B cell (primary cell): ENCODE results near the gene MRTFB. TPM values are rescaled to one million over a fixed set of nuclear protein-coding genes. Genes with fewer than 3 reads are reported as not detected.

ENCODE experiments used
- ATAC-seq: fragments of 200-7000 bp; cut with Tn5 transposase; one replicate; pipeline ENCODE4 v1.10.0; 2021; ENCODE audit warnings: low read depth, mild to moderate bottlenecking, moderate number of reproducible peaks, moderate library complexity
- CTCF ChIA-PET: fragments of 350-600 bp; sonication (Branson Sonifier 250); formaldehyde crosslinking; loops from one replicate; lab custom pipeline; 2021; ENCODE audit warnings: antibody characterized with exemption, inconsistent platforms; lab: Charles Lee
- POLR2A ChIA-PET: fragments of 350-600 bp; sonication (Branson Sonifier 250); formaldehyde crosslinking; loops from one replicate; lab custom pipeline; 2021; ENCODE audit warnings: antibody characterized with exemption; lab: Charles Lee
- DNase-seq: peaks from one replicate; pipeline ENCODE4 v3.0.0; 2013
- H2AFZ ChIP-seq: 2 replicates; pipeline ENCODE4 v1.6.1; 2012; ENCODE audit warnings: mild to moderate bottlenecking, low read depth, low read length; ENCODE audit not compliant: insufficient read depth, poor library complexity, severe bottlenecking
- H3K27ac ChIP-seq, 2 donors: 1 replicate in 1 of 2; 2 replicates in 1 of 2; pipeline ENCODE4 v1.5.1; 2012 to 2013; ENCODE audit warnings: low read length in 2 of 2, mild to moderate bottlenecking in 2 of 2, moderate library complexity in 1 of 2
- H3K27me3 ChIP-seq, 4 experiments: fragments of 200-600 bp in 1 of 4; sonication (generic) in 1 of 4; replicated peaks in 1 of 4; 1 replicate in 2 of 4; 2 replicates in 2 of 4; pipeline versions ENCODE4 v1.6.1 to v1.7.0; 2013 to 2016; ENCODE audit warnings: low read length in 3 of 4, mild to moderate bottlenecking in 2 of 4, mixed read lengths in 1 of 4, moderate library complexity in 1 of 4; ENCODE audit not compliant: insufficient read depth in 4 of 4, control insufficient read depth in 3 of 4; ENCODE audit errors: control extremely low read depth in 1 of 4
- H3K36me3 ChIP-seq, 2 experiments: replicated peaks in 1 of 2; 1 replicate in 1 of 2; 2 replicates in 1 of 2; pipeline versions ENCODE4 v1.6.1 to v1.7.1; 2013; ENCODE audit warnings: low read length in 1 of 2; ENCODE audit not compliant: insufficient read depth in 2 of 2, control insufficient read depth in 1 of 2; ENCODE audit errors: control extremely low read depth in 1 of 2, extremely low read depth in 1 of 2
- H3K4me1 ChIP-seq, 2 donors: fragments of 200-600 bp in 1 of 2; sonication (generic) in 1 of 2; 1 replicate in 1 of 2; 2 replicates in 1 of 2; pipeline versions ENCODE4 v1.5.1 to v1.6.1; 2013 to 2017; ENCODE audit warnings: low read length in 2 of 2; ENCODE audit not compliant: control insufficient read depth in 2 of 2, insufficient read depth in 2 of 2
- H3K4me2 ChIP-seq: replicated peaks from 2 replicates; pipeline ENCODE3; 2012; ENCODE audit warnings: mild to moderate bottlenecking, low read depth, low read length; ENCODE audit not compliant: poor library complexity, severe bottlenecking
- H3K4me3 ChIP-seq, 5 experiments: fragments of 200-600 bp in 1 of 5; sonication (generic) in 1 of 5; 1 replicate in 3 of 5; 2 replicates in 2 of 5; pipeline versions ENCODE4 v1.5.1 to v1.7.0; 2011 to 2016; ENCODE audit warnings: low read length in 4 of 5, mild to moderate bottlenecking in 4 of 5, low read depth in 2 of 5, control low read depth in 1 of 5, moderate library complexity in 1 of 5; ENCODE audit not compliant: insufficient read depth in 1 of 5; ENCODE audit errors: control extremely low read depth in 1 of 5, extremely low read depth in 1 of 5
- H3K79me2 ChIP-seq: fragments of 200-600 bp; sonication (generic); one replicate; pipeline ENCODE4 v1.6.0; 2016; ENCODE audit warnings: low read length; ENCODE audit not compliant: control insufficient read depth, insufficient read depth
- H3K9ac ChIP-seq: fragments of 200-600 bp; sonication (generic); 2 replicates; pipeline ENCODE4 v1.6.1; 2017; ENCODE audit warnings: mild to moderate bottlenecking, low read length, moderate library complexity
- H3K9me3 ChIP-seq, 3 donors: one replicate each; pipeline versions ENCODE4 v1.6.1 to v1.7.1; 2013; ENCODE audit warnings: low read length in 2 of 3; ENCODE audit not compliant: control insufficient read depth in 2 of 3, insufficient read depth in 1 of 3; ENCODE audit errors: control extremely low read depth in 1 of 3
- H4K20me1 ChIP-seq: 2 replicates; pipeline ENCODE4 v1.6.0; 2012; ENCODE audit warnings: mild to moderate bottlenecking, low read length; ENCODE audit not compliant: insufficient read depth, control insufficient read depth, poor library complexity, severe bottlenecking
- H3K27ac Mint-ChIP-seq: one replicate; pipeline ENCODE4 v1.8.0; 2021; ENCODE audit warnings: mixed read lengths
- H3K27me3 Mint-ChIP-seq: one replicate; pipeline ENCODE4 v1.8.0; 2021; ENCODE audit warnings: mixed read lengths
- H3K4me1 Mint-ChIP-seq: one replicate; pipeline ENCODE4 v1.8.0; 2021; ENCODE audit warnings: mixed read lengths
- H3K4me3 Mint-ChIP-seq: one replicate; pipeline ENCODE4 v1.8.0; 2021; ENCODE audit warnings: mixed read lengths
- H3K9me3 Mint-ChIP-seq: one replicate; pipeline ENCODE4 v1.8.0; 2022; ENCODE audit warnings: mixed read lengths; ENCODE audit not compliant: insufficient read depth
- CTCF ChIP-seq: fragments of 200-600 bp; IDR thresholded peaks from one replicate; pipeline ENCODE4 v1.8.0; 2022; ENCODE audit warnings: antibody characterized with exemption, mild to moderate bottlenecking
- EZH2 ChIP-seq: IDR thresholded peaks from 2 replicates; pipeline ENCODE4 v1.6.1; 2012; ENCODE audit warnings: borderline replicate concordance, low read depth, mild to moderate bottlenecking, moderate library complexity, low read length; ENCODE audit not compliant: insufficient read depth, poor library complexity, severe bottlenecking
- WGBS: methylation state at CpG from one replicate; pipeline ENCODE4 v1.1.5; 2013; ENCODE audit warnings: missing lambda C conversion rate; ENCODE audit not compliant: insufficient coverage; 5-methylcytosine and 5-hydroxymethylcytosine counted together
- intact Hi-C: fragments of 100-400 bp; cut with micrococcal nuclease; formaldehyde crosslinking; loops from one replicate; pipeline ENCODE4 v1.10.0; 2022
- polyA plus RNA-seq: library from polyadenylated mRNA; depleted of rRNA; stranded (reverse); fragments of >200 nt; gene quantifications from 2 replicates; pipeline ENCODE4 v1.2.3, GENCODE V29; 2012
- total RNA-seq, 2 donors: library from RNA; stranded (reverse); fragments of 120-200 nt in 1 of 2; gene quantifications; 1 replicate in 1 of 2; 2 replicates in 1 of 2; pipeline versions ENCODE4 v1.2.3 to v1.2.4, GENCODE V29; 2013 to 2022

MRTFB gene
- total and polyA plus RNA-seq, 2 donors (not counting 1 experiment from before 2014, with no cell fraction given) = 6.6 to 39.5 TPM

- Histone ChIP-seq H4K20me1 (no peaks in the 10 kb centered on the region), H2AFZ (no peak overlapping the region), H3K4me1 (no peaks in the 10 kb centered on the region), H3K27ac (no peak overlapping the region), H3K27me3 (no peaks in the 10 kb centered on the region), H3K36me3 (no peaks in the 10 kb centered on the region), H3K4me2 (no peak overlapping the region), H3K4me3 (no peak overlapping the region), H3K9me3 (peaks cover 0 to 3% (median 2%) of the 10 kb centered on the region in 3 donors), H3K79me2 (no peaks in the 10 kb centered on the region), H3K9ac (no peak overlapping the region)
- ChIA-PET POLR2A (no interaction called here), CTCF (no interaction called here)
- TF ChIP-seq EZH2 (no peak), CTCF (no peak)
- intact Hi-C loops = no loop called here
- 91% methylated on average over 5 of the region's 6 CpGs for WGBS
- H3K27ac Mint-ChIP-seq = no peak overlapping the region
- ATAC-seq = no peak
- H3K4me3 Mint-ChIP-seq = no peak overlapping the region
- DNase-seq = no peak
- H3K4me1 Mint-ChIP-seq = no peaks in the 10 kb centered on the region
- no peaks in the 10 kb centered on the region for H3K9me3 Mint-ChIP-seq
- peaks cover 18% of the 10 kb centered on the region for H3K27me3 Mint-ChIP-seq
Observed at GRCh38 chr16:14063618-14064581, 7.2 kb upstream of the MRTFB start.

GRCh38 chr16:14069818-14070217 lies 1.3 kb upstream of the MRTFB start:
- Mint-ChIP-seq H3K4me1 (peaks cover 12% of the 10 kb centered on the region), H3K4me3 (peak overlapping the region; percentile 94), H3K27me3 (peaks cover 7% of the 10 kb centered on the region), H3K9me3 (no peaks in the 10 kb centered on the region), H3K27ac (peak overlapping the region; percentile 88)
- peak; percentile 10 for DNase-seq
- TF ChIP-seq EZH2 (no peak), CTCF (no peak)
- Histone ChIP-seq H3K79me2 (peaks cover 14% of the 10 kb centered on the region), H4K20me1 (no peaks in the 10 kb centered on the region), H3K4me3 (no peak overlapping the region), H3K36me3 (no peaks in the 10 kb centered on the region), H3K9ac (no peak overlapping the region), H3K9me3 (no peaks in the 10 kb centered on the region), H2AFZ (no peak overlapping the region), H3K27me3 (peaks cover 0 to 7% (median 0%) of the 10 kb centered on the region in 4 experiments), H3K4me1 (peaks cover 11 to 12% of the 10 kb centered on the region in 2 donors), H3K27ac (no peak overlapping the region), H3K4me2 (no peak overlapping the region)
- intact Hi-C loops = loop anchor here (2.0 kb wide), 1 partner anchor 215 kb away; no protein-coding TSS in a partner anchor
- ChIA-PET POLR2A (no interaction called here), CTCF (interaction anchor here (1.0 kb wide), 1 partner anchor 146 kb away, joined by 5 read pairs; no protein-coding TSS in a partner anchor)
- no peak for ATAC-seq
- WGBS = 93% methylated on average over 4 of the region's 4 CpGs
